A549 (cell line): ENCODE results near the gene SRRM2. TPM values are rescaled to one million over a fixed set of nuclear protein-coding genes. Genes with fewer than 3 reads are reported as not detected.

Source experiments
- ATAC-seq, 2 experiments: fragments of 200-7000 bp in 1 of 2; fragments of >200 bp in 1 of 2; cut with Nextera tagmentation in 1 of 2; cut with Tn5 transposase in 1 of 2; 3 replicates each; pipeline versions ENCODE4 v1.8.0 to v1.9.1; 2018 to 2020; ENCODE audit warnings: mild to moderate bottlenecking in 1 of 2, moderate library complexity in 1 of 2
- CTCF ChIA-PET: fragments of 300-600 bp; sonication (Branson Sonifier 250); formaldehyde crosslinking; extraction: SDS; loops from one replicate; lab custom pipeline; 2021; ENCODE audit warnings: antibody characterized with exemption, inconsistent platforms; lab: Yijun Ruan, JAX
- POLR2A ChIA-PET: fragments of 350-600 bp; formaldehyde crosslinking; extraction: SDS; loops from one replicate; lab custom pipeline; 2021; ENCODE audit warnings: antibody characterized with exemption, inconsistent platforms; lab: Yijun Ruan, JAX
- DNase-seq, 2 experiments: peaks; one replicate each; pipeline versions ENCODE4 v3.0.0 to v3.0.0-alpha.2; 2011 to 2016; ENCODE audit warnings: low read depth in 1 of 2, low spot score in 1 of 2
- FAIRE-seq: peaks from 2 replicates; lab custom pipeline; 2011; peaks lifted over from hg19 to GRCh38; lab: Jason Lieb, UNC
- H3K27ac ChIP-seq, 2 experiments: fragments of >200 bp; sonication (Bioruptor Twin); formaldehyde crosslinking; 3 replicates each; pipeline ENCODE4 v1.5.1; 2016 to 2017
- H3K4me1 ChIP-seq: fragments of >200 bp; sonication (Bioruptor Twin); formaldehyde crosslinking; 3 replicates; pipeline ENCODE4 v1.6.1; 2016
- H3K4me2 ChIP-seq: fragments of >200 bp; sonication (Bioruptor Twin); formaldehyde crosslinking; 3 replicates; pipeline ENCODE4 v1.6.1; 2016
- H3K4me3 ChIP-seq: fragments of >200 bp; sonication (Bioruptor Twin); formaldehyde crosslinking; 3 replicates; pipeline ENCODE4 v1.5.1; 2016
- H3K9me3 ChIP-seq: fragments of >200 bp; sonication (Bioruptor Twin); formaldehyde crosslinking; 3 replicates; pipeline ENCODE4 v1.6.1; 2016
- BCL3 ChIP-seq: fragments of >200 bp; sonication (Bioruptor Twin); formaldehyde crosslinking; IDR thresholded peaks from 3 replicates; pipeline ENCODE4 v1.6.1; 2016
- BHLHE40 ChIP-seq: IDR thresholded peaks from 2 replicates; pipeline ENCODE4 v1.6.1; 2012; ENCODE audit warnings: low read depth, low read length, inconsistent platforms
- CBX8 ChIP-seq: fragments of 200-600 bp; sonication (generic); IDR thresholded peaks from 2 replicates; pipeline ENCODE4 v1.6.1; 2016
- CEBPB ChIP-seq, 2 experiments: fragments of >200 bp in 1 of 2; sonication (Bioruptor Twin) in 1 of 2; formaldehyde crosslinking in 1 of 2; IDR thresholded peaks; 2 replicates each; pipeline ENCODE4 v1.6.1; 2012 to 2016
- CHD4 ChIP-seq: fragments of 200-600 bp; sonication (generic); IDR thresholded peaks from 2 replicates; pipeline ENCODE4 v1.6.1; 2016; ENCODE audit warnings: antibody characterized with exemption, mild to moderate bottlenecking, borderline replicate concordance
- EHF ChIP-seq: fragments of 250-450 bp; sonication (Bioruptor Pico); IDR thresholded peaks from 2 replicates; pipeline ENCODE4 v1.5.0; 2020; ENCODE audit warnings: mild to moderate bottlenecking
- FOSB ChIP-seq: fragments of 250-450 bp; sonication (Bioruptor Pico); IDR thresholded peaks from 2 replicates; pipeline ENCODE4 v1.5.0; 2020; ENCODE audit warnings: mild to moderate bottlenecking, moderate library complexity
- FOXS1 ChIP-seq: fragments of 250-450 bp; sonication (Bioruptor Pico); IDR thresholded peaks from 2 replicates; pipeline ENCODE4 v1.5.0; 2020; ENCODE audit warnings: mild to moderate bottlenecking, moderate library complexity
- HEYL ChIP-seq: fragments of 250-450 bp; sonication (Bioruptor Pico); IDR thresholded peaks from 2 replicates; pipeline ENCODE4 v1.8.0; 2021; ENCODE audit warnings: mild to moderate bottlenecking, moderate library complexity
- HMGXB4 ChIP-seq: fragments of 250-450 bp; sonication (Bioruptor Pico); IDR thresholded peaks from 2 replicates; pipeline ENCODE4 v1.5.0; 2021; ENCODE audit warnings: mild to moderate bottlenecking, moderate library complexity, borderline replicate concordance
- HOXA7 ChIP-seq: fragments of 250-450 bp; sonication (Bioruptor Pico); IDR thresholded peaks from 2 replicates; pipeline ENCODE4 v1.5.0; 2020; ENCODE audit warnings: mild to moderate bottlenecking, moderate library complexity
- HOXB5 ChIP-seq: fragments of 250-450 bp; sonication (Bioruptor Pico); IDR thresholded peaks from 2 replicates; pipeline ENCODE4 v1.5.0; 2020; ENCODE audit warnings: mild to moderate bottlenecking, moderate library complexity
- JUNB ChIP-seq: fragments of >200 bp; sonication (Bioruptor Twin); formaldehyde crosslinking; IDR thresholded peaks from 2 replicates; pipeline ENCODE4 v1.6.1; 2016
- KDM5A ChIP-seq: fragments of 200-600 bp; sonication (generic); IDR thresholded peaks from 2 replicates; pipeline ENCODE4 v1.6.1; 2016; ENCODE audit warnings: antibody characterized with exemption, mild to moderate bottlenecking
- NPAS2 ChIP-seq: fragments of 250-450 bp; sonication (Bioruptor Pico); IDR thresholded peaks from 2 replicates; pipeline ENCODE4 v1.8.0; 2022; ENCODE audit warnings: mild to moderate bottlenecking, moderate library complexity, borderline replicate concordance
- NR3C1 ChIP-seq: fragments of >200 bp; sonication (Bioruptor Twin); formaldehyde crosslinking; IDR thresholded peaks from 3 replicates; pipeline ENCODE4 v1.6.1; 2017
- RAD21 ChIP-seq, 2 experiments: fragments of >200 bp in 1 of 2; sonication (Bioruptor Twin) in 1 of 2; formaldehyde crosslinking in 1 of 2; IDR thresholded peaks in 1 of 2; conservative IDR thresholded peaks in 1 of 2; 2 replicates in 1 of 2; 3 replicates in 1 of 2; pipeline ENCODE4 v1.6.1; 2012 to 2018; ENCODE audit warnings: inconsistent platforms in 1 of 2
- REST ChIP-seq: fragments of 200-600 bp; sonication (generic); IDR thresholded peaks from 2 replicates; pipeline ENCODE4 v1.6.1; 2016; ENCODE audit warnings: antibody characterized with exemption, mild to moderate bottlenecking, moderate library complexity
- SMC3 ChIP-seq: fragments of >200 bp; sonication (Bioruptor Twin); formaldehyde crosslinking; IDR thresholded peaks from 3 replicates; pipeline ENCODE4 v1.6.1; 2018; ENCODE audit warnings: inconsistent platforms
- SREBF2 ChIP-seq: fragments of 450-650 bp; IDR thresholded peaks from 2 replicates; pipeline ENCODE4 v1.6.1; 2014; ENCODE audit warnings: mild to moderate bottlenecking, moderate library complexity
- ZC3H11A ChIP-seq: fragments of 450-650 bp; IDR thresholded peaks from 2 replicates; pipeline ENCODE4 v1.6.1; 2014; ENCODE audit warnings: antibody characterized with exemption, mild to moderate bottlenecking
- WGBS: methylation state at CpG from one replicate; pipeline ENCODE4 v1.1.6; 2017; ENCODE audit errors: missing lambda C conversion rate; 5-methylcytosine and 5-hydroxymethylcytosine counted together
- polyA plus RNA-seq, 4 experiments: library from polyadenylated mRNA; depleted of rRNA in 3 of 4; stranded (reverse); fragments of >200 nt; fragmentation: RNase III in 1 of 4; extraction: RNeasy Plus Mini Kit Qiagen cat#74134 plus additional on column Dnase treatment in 1 of 4; gene quantifications; 2 replicates in 3 of 4; 3 replicates in 1 of 4; pipeline ENCODE4 v1.2.3, GENCODE V29; 2011 to 2017
- TF ChIP-seq, protein P1 (sequence below): fragments of >200 bp; sonication (Bioruptor Twin); formaldehyde crosslinking; IDR thresholded peaks from 3 replicates; pipeline ENCODE4 v1.5.1; 2016
- TF ChIP-seq, protein P2 (sequence below): fragments of >200 bp; sonication (Bioruptor Twin); formaldehyde crosslinking; IDR thresholded peaks from 2 replicates; pipeline ENCODE4 v1.6.1; 2016

The SRRM2 gene
- polyA plus RNA-seq, 2 of the 4 experiments (the other 2 are of a cell fraction): 167 to 512 TPM

- Histone ChIP-seq H3K4me3 (no peak within 1 kb of the TSS), H3K27ac (0 out of 6 replicates have a peak within 1 kb of the TSS, but pooled peaks of 1 of the 2 experiments have one; percentile 34), H3K9me3 (no peaks in the 10 kb centered on the region), H3K4me1 (no peaks in the 10 kb centered on the region), H3K4me2 (no peak within 1 kb of the TSS)
- DNase-seq (no peak), ATAC-seq (0 out of 6 replicates have a peak, but pooled peaks of 1 of the 2 experiments have one; percentile 11), FAIRE-seq (no peak)
- ChIA-PET CTCF (interaction anchor here (1.1 to 1.7 kb wide), 2 partner anchors 9 to 80 kb away, joined by 4 to 5 read pairs; no protein-coding TSS in a partner anchor), POLR2A (no interaction called here)
- 46% methylated on average over 7 of the region's 10 CpGs for WGBS
- TF ChIP-seq HOXB5 (CRISPR knock-in tag): no peak
- TF ChIP-seq, protein P1, sequence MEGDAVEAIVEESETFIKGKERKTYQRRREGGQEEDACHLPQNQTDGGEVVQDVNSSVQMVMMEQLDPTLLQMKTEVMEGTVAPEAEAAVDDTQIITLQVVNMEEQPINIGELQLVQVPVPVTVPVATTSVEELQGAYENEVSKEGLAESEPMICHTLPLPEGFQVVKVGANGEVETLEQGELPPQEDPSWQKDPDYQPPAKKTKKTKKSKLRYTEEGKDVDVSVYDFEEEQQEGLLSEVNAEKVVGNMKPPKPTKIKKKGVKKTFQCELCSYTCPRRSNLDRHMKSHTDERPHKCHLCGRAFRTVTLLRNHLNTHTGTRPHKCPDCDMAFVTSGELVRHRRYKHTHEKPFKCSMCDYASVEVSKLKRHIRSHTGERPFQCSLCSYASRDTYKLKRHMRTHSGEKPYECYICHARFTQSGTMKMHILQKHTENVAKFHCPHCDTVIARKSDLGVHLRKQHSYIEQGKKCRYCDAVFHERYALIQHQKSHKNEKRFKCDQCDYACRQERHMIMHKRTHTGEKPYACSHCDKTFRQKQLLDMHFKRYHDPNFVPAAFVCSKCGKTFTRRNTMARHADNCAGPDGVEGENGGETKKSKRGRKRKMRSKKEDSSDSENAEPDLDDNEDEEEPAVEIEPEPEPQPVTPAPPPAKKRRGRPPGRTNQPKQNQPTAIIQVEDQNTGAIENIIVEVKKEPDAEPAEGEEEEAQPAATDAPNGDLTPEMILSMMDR: no peak
- TF ChIP-seq FOXS1 (CRISPR knock-in tag): no peak
- TF ChIP-seq HEYL (CRISPR knock-in tag): no peak
- TF ChIP-seq BHLHE40: no peak
- TF ChIP-seq NR3C1: no peak
- no peak for TF ChIP-seq ZC3H11A
- TF ChIP-seq CHD4: no peak
- no peak for TF ChIP-seq RAD21 (conservative IDR thresholded peaks at IDR 0.05 in 1 of 2, IDR thresholded peaks at IDR 0.05 in 1 of 2)
- no peak for TF ChIP-seq REST
- no peak for TF ChIP-seq KDM5A
- no peak for TF ChIP-seq FOSB (CRISPR knock-in tag)
Measured at GRCh38 chr16:2787406-2787805, 35.0 kb downstream of the SRRM2 start, which contains the start of gene PRSS33. Gene PRSS33, minus strand, starts transcription at chr16:2787560. Its CDS starts 1,013 bp downstream, at chr16:2786547.

GRCh38 chr16:2787961-2788360 is 35.5 kb downstream of the SRRM2 start:
- no peak for TF ChIP-seq NPAS2
- POLR2A ChIA-PET: no interaction called here
- Histone ChIP-seq H3K9me3 (no peaks in the 10 kb centered on the region), H3K4me3 (no peak overlapping the region), H3K4me1 (no peaks in the 10 kb centered on the region), H3K27ac (no peak overlapping the region), H3K4me2 (no peak overlapping the region)
- DNase-seq (no peak), FAIRE-seq (no peak), ATAC-seq (peak in 1 of 2 experiments; percentile 27; a peak in 2 of 6 replicates)
- CTCF ChIA-PET: interaction anchor here (1.1 to 2.9 kb wide), 3 partner anchors 9 to 80 kb away, joined by 4 to 15 read pairs (median 5); no protein-coding TSS in a partner anchor
- 31% methylated on average over 7 of the region's 7 CpGs for WGBS

- ChIA-PET POLR2A (interaction anchor here (0.5 to 0.9 kb wide), 2 partner anchors 115 to 616 kb away, joined by 3 read pairs; no protein-coding TSS in a partner anchor), CTCF (interaction anchor here (0.9 to 3.3 kb wide), 7 partner anchors 9 to 78 kb away, joined by 3 to 15 read pairs (median 6); no protein-coding TSS in a partner anchor)
- FAIRE-seq (no peak), DNase-seq (no peak), ATAC-seq (no peak)
- Histone ChIP-seq H3K9me3 (no peaks in the 10 kb centered on the region), H3K4me1 (peaks cover 16% of the 10 kb centered on the region), H3K4me2 (no peak overlapping the region), H3K4me3 (no peak overlapping the region), H3K27ac (no peak overlapping the region)
- TF ChIP-seq, protein P2, sequence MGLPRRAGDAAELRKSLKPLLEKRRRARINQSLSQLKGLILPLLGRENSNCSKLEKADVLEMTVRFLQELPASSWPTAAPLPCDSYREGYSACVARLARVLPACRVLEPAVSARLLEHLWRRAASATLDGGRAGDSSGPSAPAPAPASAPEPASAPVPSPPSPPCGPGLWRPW: no peak
- TF ChIP-seq SREBF2 (no peak), HOXA7 (CRISPR knock-in tag) (no peak), SMC3 (no peak), HOXB5 (CRISPR knock-in tag) (no peak), HMGXB4 (CRISPR knock-in tag) (no peak), NR3C1 (no peak), CBX8 (no peak), CEBPB (IDR thresholded peaks at IDR 0.05) (no peak), EHF (CRISPR knock-in tag) (no peak), JUNB (no peak), BCL3 (no peak)
- 52% methylated on average over 5 of the region's 5 CpGs for WGBS
Measured at GRCh38 chr16:2790631-2791030, 38.2 kb downstream of the SRRM2 start.
